GM21723 (cell line): ENCODE data around the gene LGR6.
"Not testable (repeated sequence)": the region's sequence is repeated elsewhere in the genome, so short reads cannot be mapped to it uniquely, and the experiment has no call there.

ENCODE experiments used
- ATAC-seq: cut with Tn5 transposase; IDR thresholded peaks from one replicate; pipeline ENCODE4 v1.9.1; 2021; ENCODE audit warnings: mild to moderate bottlenecking, moderate library complexity; ENCODE audit not compliant: unreplicated experiment

Gene LGR6, protein sequence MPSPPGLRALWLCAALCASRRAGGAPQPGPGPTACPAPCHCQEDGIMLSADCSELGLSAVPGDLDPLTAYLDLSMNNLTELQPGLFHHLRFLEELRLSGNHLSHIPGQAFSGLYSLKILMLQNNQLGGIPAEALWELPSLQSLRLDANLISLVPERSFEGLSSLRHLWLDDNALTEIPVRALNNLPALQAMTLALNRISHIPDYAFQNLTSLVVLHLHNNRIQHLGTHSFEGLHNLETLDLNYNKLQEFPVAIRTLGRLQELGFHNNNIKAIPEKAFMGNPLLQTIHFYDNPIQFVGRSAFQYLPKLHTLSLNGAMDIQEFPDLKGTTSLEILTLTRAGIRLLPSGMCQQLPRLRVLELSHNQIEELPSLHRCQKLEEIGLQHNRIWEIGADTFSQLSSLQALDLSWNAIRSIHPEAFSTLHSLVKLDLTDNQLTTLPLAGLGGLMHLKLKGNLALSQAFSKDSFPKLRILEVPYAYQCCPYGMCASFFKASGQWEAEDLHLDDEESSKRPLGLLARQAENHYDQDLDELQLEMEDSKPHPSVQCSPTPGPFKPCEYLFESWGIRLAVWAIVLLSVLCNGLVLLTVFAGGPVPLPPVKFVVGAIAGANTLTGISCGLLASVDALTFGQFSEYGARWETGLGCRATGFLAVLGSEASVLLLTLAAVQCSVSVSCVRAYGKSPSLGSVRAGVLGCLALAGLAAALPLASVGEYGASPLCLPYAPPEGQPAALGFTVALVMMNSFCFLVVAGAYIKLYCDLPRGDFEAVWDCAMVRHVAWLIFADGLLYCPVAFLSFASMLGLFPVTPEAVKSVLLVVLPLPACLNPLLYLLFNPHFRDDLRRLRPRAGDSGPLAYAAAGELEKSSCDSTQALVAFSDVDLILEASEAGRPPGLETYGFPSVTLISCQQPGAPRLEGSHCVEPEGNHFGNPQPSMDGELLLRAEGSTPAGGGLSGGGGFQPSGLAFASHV

DNA sequence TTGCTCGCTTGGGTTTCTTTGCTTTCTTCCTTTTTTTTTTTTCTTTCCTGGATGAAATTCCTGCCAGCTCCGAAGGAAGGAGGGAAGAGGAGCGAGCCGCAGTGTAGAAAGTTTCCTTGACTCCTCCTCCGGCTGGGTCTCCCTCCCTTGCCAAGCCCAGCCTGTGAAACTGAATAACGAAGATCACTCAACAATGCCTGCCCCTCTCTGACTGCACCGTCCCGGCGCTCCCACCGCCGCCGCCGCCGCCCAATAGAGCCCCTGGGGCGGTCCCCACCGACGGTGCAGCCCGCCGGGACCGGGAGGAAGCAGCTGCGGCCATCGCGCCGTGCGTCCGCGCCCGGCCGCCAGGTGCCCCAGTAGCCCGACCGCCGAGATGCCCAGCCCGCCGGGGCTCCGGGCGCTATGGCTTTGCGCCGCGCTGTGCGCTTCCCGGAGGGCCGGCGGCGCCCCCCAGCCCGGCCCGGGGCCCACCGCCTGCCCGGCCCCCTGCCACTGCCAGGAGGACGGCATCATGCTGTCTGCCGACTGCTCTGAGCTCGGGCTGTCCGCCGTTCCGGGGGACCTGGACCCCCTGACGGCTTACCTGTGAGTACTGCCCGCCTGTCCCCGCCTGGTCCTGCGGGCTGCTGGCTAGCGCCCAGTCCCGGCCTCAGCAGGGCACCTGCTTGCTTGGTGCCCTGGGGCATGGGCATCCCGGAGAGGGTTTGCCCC is at the start of gene LGR6:
TSS of gene LGR6 (plus strand) at position 186 of the 714 bp plus-strand sequence. CDS start at position 377, 191 bp downstream.
- no peak for ATAC-seq

GRCh38 chr1:202144402-202145067 is 49.1 kb upstream of the LGR6 start, which contains the start of gene ARL8A:
Gene ARL8A (minus strand): TSS chr1:202144737. CDS start chr1:202144572, 165 bp downstream.
- ATAC-seq: peak; percentile 70

- no peak for ATAC-seq
These were observed 48.4 kb upstream of the LGR6 start for GRCh38 chr1:202145068-202145743.

- not testable (repeated sequence) for ATAC-seq
These were observed 47.9 kb upstream of the LGR6 start for GRCh38 chr1:202145744-202146140.

DNA sequence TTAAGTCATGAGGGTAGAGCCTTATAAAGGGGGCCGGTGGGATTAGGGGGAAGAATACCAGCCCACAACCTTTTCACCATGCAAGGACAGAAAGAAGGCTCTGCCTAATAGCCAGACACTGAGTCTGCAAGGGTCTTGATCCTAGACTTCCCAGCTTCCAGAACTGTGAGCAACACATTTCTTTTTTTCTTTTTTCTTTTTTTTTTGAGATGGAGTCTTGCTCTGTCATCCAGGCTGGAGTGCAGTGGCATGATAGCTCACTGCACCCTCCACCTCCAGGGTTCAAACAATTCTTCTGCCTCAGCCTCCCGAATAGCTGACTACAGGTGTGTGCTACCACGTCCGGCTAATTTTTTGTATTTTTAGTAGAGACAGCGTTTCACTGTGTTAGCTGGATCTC is 47.3 kb upstream of the LGR6 start:
- no peak for ATAC-seq

DNA sequence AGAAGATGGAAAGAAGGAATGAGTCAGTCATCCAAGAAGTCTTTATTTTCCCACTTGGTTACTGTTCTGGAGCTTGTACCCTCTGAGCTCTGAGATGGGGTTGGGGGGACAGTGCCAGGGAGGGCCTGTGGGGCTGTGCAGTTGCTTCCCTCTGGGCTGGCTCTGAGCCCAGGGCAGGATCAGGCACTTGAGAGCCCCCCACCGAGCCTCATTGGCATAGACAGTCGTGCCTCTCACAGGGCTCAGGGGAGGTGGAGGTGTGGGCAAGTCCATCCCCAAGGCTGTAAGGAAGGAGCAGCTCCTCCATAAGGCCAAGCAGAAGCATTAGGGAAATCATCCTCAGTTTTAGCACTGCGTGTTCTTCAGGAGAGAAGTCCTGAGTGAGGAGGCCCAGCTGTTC is 46.6 kb upstream of the LGR6 start:
- no peak for ATAC-seq

- no peak for ATAC-seq
These were observed 45.2 kb upstream of the LGR6 start for GRCh38 chr1:202148391-202148790.

GRCh38 chr1:202149566-202149965 is 44.0 kb upstream of the LGR6 start:
- no peak for ATAC-seq

GRCh38 chr1:202150187-202150586 is 43.4 kb upstream of the LGR6 start:
- no peak for ATAC-seq

DNA sequence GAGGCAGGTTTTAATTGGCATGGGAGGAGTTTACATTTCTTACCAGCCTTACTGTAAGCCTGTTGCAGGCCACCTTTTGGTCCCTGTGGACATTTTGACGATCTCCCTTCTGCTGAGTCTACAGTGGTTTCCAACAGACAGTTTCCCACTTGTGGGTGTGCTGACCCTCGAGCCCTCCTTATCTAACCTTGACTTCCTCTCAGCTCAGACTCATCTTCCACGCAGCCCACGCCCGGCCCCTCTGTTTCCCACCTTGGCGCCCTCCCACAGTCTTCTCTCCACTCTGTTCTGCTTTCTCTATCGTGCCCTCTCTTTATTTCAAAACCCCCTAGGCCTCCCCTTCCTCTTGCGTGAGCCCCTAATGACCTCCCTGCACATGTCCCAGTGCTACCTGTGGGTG is 43.0 kb upstream of the LGR6 start:
- no peak for ATAC-seq

DNA sequence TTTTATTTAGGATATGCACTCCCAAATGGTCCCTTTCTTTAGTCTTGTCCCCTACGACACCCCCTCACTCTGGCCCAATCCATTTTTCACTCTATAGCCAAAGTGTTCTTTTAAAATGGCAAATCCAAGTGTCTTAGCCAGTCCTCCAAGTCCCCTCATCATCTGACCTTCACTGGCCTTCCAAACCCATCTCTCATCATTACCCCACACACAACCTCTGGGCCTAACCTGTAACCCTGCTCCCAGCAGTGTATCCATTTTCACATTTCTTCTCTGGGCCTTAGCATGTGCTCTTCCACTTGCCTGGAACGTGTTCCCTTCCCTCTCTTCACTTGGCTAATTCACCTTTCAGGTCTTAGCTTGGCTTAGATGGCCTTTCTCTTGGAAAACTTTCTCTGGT is 42.6 kb upstream of the LGR6 start:
- no peak for ATAC-seq

- no peak for ATAC-seq
These were observed 41.2 kb upstream of the LGR6 start for GRCh38 chr1:202152399-202152798.

- no peak for ATAC-seq
These were observed 40.3 kb upstream of the LGR6 start for GRCh38 chr1:202153284-202153683.

- no peak for ATAC-seq
These were observed 39.3 kb upstream of the LGR6 start for GRCh38 chr1:202154148-202154765.

DNA sequence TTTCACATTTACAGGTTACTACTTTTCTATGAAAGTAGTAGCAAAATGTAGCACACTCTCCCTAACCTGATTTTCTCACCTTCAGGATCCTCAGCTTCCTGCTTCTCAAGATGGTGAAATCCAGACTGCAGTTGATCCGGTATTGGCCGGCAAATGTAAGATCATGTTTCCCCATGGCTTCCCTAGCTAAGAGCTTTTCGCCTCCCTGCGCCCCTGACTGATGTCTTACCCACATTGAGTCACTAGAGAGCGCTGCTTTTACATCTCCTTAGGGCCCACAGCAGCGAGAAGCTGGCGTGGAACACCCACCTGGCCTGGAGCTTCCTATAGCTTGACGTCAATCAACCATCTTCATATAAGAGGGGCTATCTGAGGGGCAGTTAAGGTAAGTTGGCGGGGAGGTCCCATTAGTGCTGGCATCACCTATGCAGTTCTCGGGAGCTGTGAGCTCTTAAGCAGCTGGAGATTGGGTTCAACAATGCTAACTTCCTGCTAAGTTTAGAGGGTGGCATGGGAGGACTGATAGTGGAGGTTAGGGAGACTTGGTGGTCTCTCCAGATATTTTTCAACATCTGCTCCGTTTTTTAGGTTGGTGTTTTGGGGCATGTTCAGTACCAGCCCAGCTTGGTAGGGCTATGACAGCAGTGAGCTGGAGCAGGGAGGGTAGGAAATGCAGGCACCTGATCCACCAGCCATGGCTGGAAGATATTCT is 38.7 kb upstream of the LGR6 start:
- no peak for ATAC-seq

GRCh38 chr1:202155478-202156021 is 38.0 kb upstream of the LGR6 start:
- ATAC-seq: no peak

- no peak for ATAC-seq
These were observed 37.0 kb upstream of the LGR6 start for GRCh38 chr1:202156590-202156989.

- no peak for ATAC-seq
These were observed 35.7 kb upstream of the LGR6 start for GRCh38 chr1:202157945-202158344.
